Prostate gland (tissue), 2 donors: ENCODE results near the gene PRKD2. TPM values are rescaled to one million over a fixed set of nuclear protein-coding genes. Genes with fewer than 3 reads are reported as not detected.

Experiments used
- DNase-seq: peaks from one replicate; pipeline ENCODE4 v3.0.0-alpha.2; 2019; ENCODE audit warnings: low spot score
- H3K27ac ChIP-seq, 2 donors: fragments of 200-600 bp; sonication (generic); 2 replicates each; pipeline ENCODE4 v1.5.1; 2017 to 2019
- H3K27me3 ChIP-seq: fragments of 200-600 bp; sonication (generic); replicated peaks from 2 replicates; pipeline ENCODE4 v1.5.1; 2019; ENCODE audit not compliant: insufficient read depth
- H3K36me3 ChIP-seq, 2 donors: fragments of 200-600 bp; sonication (generic); 1 replicate in 1 of 2; 2 replicates in 1 of 2; pipeline versions ENCODE4 v1.5.1 to v1.8.1; 2017 to 2019
- H3K4me1 ChIP-seq: fragments of 200-600 bp; sonication (generic); replicated peaks from 2 replicates; pipeline ENCODE4 v1.5.1; 2019
- H3K4me3 ChIP-seq, 2 donors: fragments of 200-600 bp; sonication (generic); 2 replicates each; pipeline ENCODE4 v1.5.1; 2017 to 2019
- H3K9me3 ChIP-seq: fragments of 200-600 bp; sonication (generic); 2 replicates; pipeline ENCODE4 v1.5.1; 2017
- POLR2A ChIP-seq: fragments of 450-650 bp; IDR thresholded peaks from one replicate; pipeline ENCODE4 v1.6.1; 2016; ENCODE audit warnings: antibody characterized with exemption, mild to moderate bottlenecking
- POLR2AphosphoS5 ChIP-seq: sonication (generic); formaldehyde crosslinking; IDR thresholded peaks from one replicate; pipeline ENCODE4 v1.6.1; 2017; ENCODE audit warnings: antibody characterized with exemption
- WGBS: methylation state at CpG from one replicate; pipeline ENCODE4 v1.1.5; 2018; 5-methylcytosine and 5-hydroxymethylcytosine counted together
- intact Hi-C: fragments of 100-400 bp; cut with DNase I; formaldehyde crosslinking; loops from one replicate; pipeline ENCODE4 v1.14.2; 2022
- total RNA-seq, 2 donors: library from RNA; depleted of rRNA; stranded (reverse); fragments of >200 nt; gene quantifications; one replicate each; pipeline ENCODE4 v1.1.0, GENCODE V29; 2016
- TF ChIP-seq, protein P1 (sequence below), 4 experiments: fragments of 200-600 bp in 2 of 4; fragments of 450-650 bp in 2 of 4; sonication (generic) in 2 of 4; IDR thresholded peaks; 1 replicate in 3 of 4; 2 replicates in 1 of 4; pipeline ENCODE4 v1.5.1; 2016 to 2019; ENCODE audit warnings: antibody characterized with exemption in 4 of 4, mild to moderate bottlenecking in 2 of 4, moderate library complexity in 2 of 4

Gene PRKD2
- total RNA-seq, 2 donors from 2014 or later = 38.9 to 41.8 TPM

DNA sequence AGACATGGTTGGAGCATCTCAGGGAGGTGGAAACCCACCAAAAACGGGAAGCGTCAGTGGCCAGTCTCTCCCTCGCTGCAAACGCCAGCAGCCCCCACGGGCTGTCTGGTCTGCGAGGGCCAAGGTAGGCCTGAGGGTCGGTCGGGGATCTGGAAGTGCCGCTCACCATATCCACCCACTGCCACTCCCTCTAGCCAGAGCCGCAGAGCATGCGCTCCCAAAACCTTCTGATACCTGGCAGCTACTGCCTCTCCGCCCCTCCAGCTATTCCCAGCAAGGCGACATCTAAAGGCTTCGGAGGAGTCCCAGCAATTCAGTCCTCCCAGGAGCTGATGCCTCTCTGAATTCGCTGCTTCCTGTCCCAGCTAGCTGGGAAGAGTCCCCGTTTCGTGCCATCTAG is 24.5 kb upstream of the PRKD2 start:
- intact Hi-C loops = loop anchor here (5.0 kb wide), 1 partner anchor 46 kb away; the partner anchor contains the start of gene SLC1A5
- no peak for DNase-seq
- no peaks in the 10 kb centered on the region for H3K9me3 ChIP-seq
- H3K4me1 ChIP-seq = no peaks in the 10 kb centered on the region
- TF ChIP-seq POLR2AphosphoS5 (no peak), POLR2A (no peak)
- TF ChIP-seq, protein P1, sequence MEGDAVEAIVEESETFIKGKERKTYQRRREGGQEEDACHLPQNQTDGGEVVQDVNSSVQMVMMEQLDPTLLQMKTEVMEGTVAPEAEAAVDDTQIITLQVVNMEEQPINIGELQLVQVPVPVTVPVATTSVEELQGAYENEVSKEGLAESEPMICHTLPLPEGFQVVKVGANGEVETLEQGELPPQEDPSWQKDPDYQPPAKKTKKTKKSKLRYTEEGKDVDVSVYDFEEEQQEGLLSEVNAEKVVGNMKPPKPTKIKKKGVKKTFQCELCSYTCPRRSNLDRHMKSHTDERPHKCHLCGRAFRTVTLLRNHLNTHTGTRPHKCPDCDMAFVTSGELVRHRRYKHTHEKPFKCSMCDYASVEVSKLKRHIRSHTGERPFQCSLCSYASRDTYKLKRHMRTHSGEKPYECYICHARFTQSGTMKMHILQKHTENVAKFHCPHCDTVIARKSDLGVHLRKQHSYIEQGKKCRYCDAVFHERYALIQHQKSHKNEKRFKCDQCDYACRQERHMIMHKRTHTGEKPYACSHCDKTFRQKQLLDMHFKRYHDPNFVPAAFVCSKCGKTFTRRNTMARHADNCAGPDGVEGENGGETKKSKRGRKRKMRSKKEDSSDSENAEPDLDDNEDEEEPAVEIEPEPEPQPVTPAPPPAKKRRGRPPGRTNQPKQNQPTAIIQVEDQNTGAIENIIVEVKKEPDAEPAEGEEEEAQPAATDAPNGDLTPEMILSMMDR (IDR thresholded peaks at IDR 0.05) = no peak
- 74% methylated on average over 17 of the region's 17 CpGs for WGBS
- H3K27me3 ChIP-seq = no peaks in the 10 kb centered on the region
- no peak overlapping the region for H3K27ac ChIP-seq
- peaks cover 0 to 5% of the 10 kb centered on the region in 2 donors for H3K36me3 ChIP-seq
- H3K4me3 ChIP-seq = no peak overlapping the region

DNA sequence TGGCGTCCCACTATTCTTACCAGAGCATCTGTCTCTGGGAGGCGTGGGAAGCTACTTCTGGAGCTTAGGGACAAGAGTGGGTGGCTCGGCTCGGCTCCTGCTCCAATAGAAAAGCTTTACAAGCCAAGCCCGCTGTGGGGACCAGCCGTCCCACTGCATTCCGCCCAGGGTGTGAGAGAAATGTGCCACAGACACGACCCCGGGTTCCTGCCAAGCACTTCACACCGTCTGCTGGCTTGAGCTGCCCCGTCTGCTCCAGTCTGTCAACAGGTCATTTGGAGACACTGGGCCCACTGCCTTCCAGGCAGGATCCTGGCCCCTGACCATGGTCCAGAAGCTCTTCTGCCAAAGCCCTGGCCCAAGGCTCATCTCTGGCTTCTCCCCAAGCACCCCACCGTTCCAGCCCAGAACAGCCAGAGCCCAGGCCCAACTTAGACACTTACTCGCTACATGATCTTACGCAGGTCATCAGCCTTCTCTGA is 22.4 kb upstream of the PRKD2 start:
- TF ChIP-seq POLR2AphosphoS5 = no peak
- no peak for TF ChIP-seq POLR2A
- TF ChIP-seq, protein P1 (IDR thresholded peaks at IDR 0.05) = no peak
- H3K4me1 ChIP-seq = no peaks in the 10 kb centered on the region
- H3K4me3 ChIP-seq = no peak overlapping the region
- H3K36me3 ChIP-seq = peaks cover 0 to 5% of the 10 kb centered on the region in 2 donors
- H3K9me3 ChIP-seq = no peaks in the 10 kb centered on the region
- H3K27ac ChIP-seq = peak overlapping the region in 1 of 2 donors; percentile 42
- no peak for DNase-seq
- no peaks in the 10 kb centered on the region for H3K27me3 ChIP-seq
- intact Hi-C loops = no loop called here
- WGBS = 55% methylated on average over 13 of the region's 14 CpGs

DNA sequence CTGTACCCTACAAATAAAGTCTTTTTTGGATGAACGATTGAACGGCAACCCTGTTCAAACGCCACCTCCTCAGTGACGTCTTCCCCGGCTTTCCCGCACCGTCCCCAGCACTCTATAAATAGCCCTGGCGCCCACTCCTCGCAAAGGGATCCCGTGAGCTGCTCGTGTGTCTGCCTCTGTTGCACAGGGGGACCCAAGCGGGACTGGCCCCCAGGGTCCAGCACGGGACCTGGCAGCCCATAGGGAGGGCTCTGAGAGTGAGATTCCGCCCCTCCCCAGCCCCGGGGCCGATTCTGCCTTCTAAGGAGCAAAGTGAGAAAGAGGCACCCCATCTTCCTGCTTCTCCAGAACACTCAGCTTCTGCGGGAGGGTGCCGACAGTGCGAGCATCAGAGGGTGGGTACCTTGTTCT is 20.9 kb upstream of the PRKD2 start:
- intact Hi-C loops = no loop called here
- 82% methylated on average over 19 of the region's 19 CpGs for WGBS

DNA sequence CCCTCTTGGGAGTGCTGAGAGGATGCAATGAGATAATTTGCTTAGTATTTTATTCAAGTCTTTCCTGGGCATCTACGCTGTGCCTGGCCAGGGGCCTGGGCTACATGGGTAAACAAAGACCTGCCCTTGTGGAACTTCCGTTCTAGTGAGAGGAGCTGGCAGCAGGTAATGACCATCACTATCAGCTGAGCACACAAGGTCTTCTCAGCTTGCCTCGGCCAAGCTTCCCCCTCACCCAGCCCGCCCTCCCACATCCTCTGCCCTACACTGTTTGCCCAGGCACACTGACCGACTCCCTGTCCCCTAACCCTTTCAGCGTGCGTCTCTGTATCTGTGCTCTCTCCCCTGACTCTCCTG is 20.4 kb upstream of the PRKD2 start:
- no peak for DNase-seq
- H3K27ac ChIP-seq = no peak overlapping the region
- 57% methylated on average over 7 of the region's 7 CpGs for WGBS
- no peaks in the 10 kb centered on the region for H3K9me3 ChIP-seq
- H3K27me3 ChIP-seq = no peaks in the 10 kb centered on the region
- TF ChIP-seq POLR2A = no peak
- TF ChIP-seq POLR2AphosphoS5 = no peak
- TF ChIP-seq, protein P1 (IDR thresholded peaks at IDR 0.05) = no peak
- H3K4me3 ChIP-seq = no peak overlapping the region
- intact Hi-C loops = no loop called here
- H3K36me3 ChIP-seq = peaks cover 0 to 15% of the 10 kb centered on the region in 2 donors
- H3K4me1 ChIP-seq = no peaks in the 10 kb centered on the region

More for the DNA sequence above, 20.9 kb upstream of the PRKD2 start:
- no peaks in the 10 kb centered on the region for H3K9me3 ChIP-seq
- no peak for TF ChIP-seq POLR2A
- TF ChIP-seq POLR2AphosphoS5 = no peak
- TF ChIP-seq, protein P1 (IDR thresholded peaks at IDR 0.05) = no peak
- H3K27me3 ChIP-seq = no peaks in the 10 kb centered on the region
- no peak overlapping the region for H3K4me3 ChIP-seq
- no peak overlapping the region for H3K27ac ChIP-seq
- DNase-seq = no peak
- peaks cover 0 to 11% of the 10 kb centered on the region in 2 donors for H3K36me3 ChIP-seq
- no peaks in the 10 kb centered on the region for H3K4me1 ChIP-seq

DNA sequence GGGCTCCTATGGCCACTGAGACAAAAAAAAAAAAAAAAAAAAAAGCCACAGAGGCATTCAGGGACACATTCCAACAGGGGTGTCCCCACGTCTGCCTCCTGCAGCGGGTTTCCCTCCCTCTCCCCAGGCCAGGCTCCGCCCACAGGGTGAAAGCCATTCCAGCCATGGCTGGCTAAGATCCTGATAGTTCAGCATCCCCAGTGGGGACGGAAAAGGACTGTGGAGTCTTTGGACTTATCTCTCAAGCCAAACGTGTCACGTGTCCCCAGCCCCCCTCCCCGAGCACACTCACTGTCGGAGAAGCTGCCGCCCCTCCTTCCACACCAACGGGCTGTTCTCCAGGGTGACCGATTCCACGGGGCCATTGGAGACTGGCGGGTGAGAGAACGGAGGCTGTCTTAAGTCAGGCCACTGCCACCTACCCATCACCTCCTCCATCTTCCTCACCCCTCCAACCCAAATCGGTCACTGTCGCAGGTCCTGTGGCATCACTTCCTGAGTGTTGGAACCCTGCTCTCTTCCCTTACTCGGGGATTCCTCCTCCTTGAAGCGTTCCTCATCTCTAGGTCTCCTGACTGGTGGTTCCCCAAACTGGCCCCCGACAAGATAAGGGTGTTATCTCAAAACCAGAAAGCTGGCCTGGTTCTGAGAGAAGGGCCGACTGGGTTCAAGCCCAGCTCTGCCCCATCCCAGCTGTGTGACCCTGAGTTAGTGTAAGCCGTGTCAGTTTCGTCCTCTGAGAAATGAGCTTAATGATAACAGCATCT is 19.8 kb upstream of the PRKD2 start:
- TF ChIP-seq POLR2A (no peak), POLR2AphosphoS5 (no peak)
- TF ChIP-seq, protein P1 (IDR thresholded peaks at IDR 0.05) = no peak
- H3K4me3 ChIP-seq = no peak overlapping the region
- no peaks in the 10 kb centered on the region for H3K4me1 ChIP-seq
- no peak for DNase-seq
- intact Hi-C loops = no loop called here
- no peak overlapping the region for H3K27ac ChIP-seq
- H3K27me3 ChIP-seq = no peaks in the 10 kb centered on the region
- peaks cover 0 to 15% of the 10 kb centered on the region in 2 donors for H3K36me3 ChIP-seq
- H3K9me3 ChIP-seq = no peaks in the 10 kb centered on the region
- 59% methylated on average over 22 of the region's 22 CpGs for WGBS
